HG03159 (cell line): ENCODE measurements around the gene RCOR1.
"Not testable (repeated sequence)": the region's sequence is repeated elsewhere in the genome, so short reads cannot be mapped to it uniquely, and the experiment has no call there.

ENCODE experiments used
- ATAC-seq: cut with Tn5 transposase; IDR thresholded peaks from one replicate; pipeline ENCODE4 v1.9.1; 2021; ENCODE audit warnings: mild to moderate bottlenecking, moderate library complexity; ENCODE audit not compliant: unreplicated experiment

The RCOR1 gene

DNA sequence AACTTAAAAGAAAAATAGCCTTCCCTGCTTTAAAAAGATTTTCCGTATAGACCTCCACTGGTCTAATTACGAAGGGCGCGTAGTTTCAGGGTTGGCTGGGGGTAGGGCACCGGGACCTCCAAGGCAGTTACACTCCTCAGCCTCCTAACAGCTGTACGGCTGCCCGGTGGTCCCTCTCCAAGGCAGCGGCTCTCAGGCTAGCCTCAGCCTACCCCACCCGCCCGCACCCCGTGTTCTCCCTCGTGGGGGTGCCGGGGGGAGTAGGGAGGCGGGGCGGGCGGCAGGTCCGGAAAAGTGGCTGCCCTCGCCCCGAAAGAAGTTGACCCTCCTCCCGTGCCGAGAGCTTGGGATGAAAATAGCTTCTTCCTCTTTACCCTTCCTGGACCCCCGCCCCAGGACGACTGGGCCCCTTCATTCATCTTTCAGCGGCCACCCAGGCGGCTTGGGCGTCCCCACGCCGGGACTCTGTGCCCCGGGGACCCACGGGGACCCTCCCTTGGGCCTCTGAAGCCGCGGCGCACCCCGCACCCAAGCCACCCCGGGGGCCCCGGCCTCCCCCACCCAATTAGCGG lies 991 bp upstream of the RCOR1 start:
- peak; percentile 2 for ATAC-seq

DNA sequence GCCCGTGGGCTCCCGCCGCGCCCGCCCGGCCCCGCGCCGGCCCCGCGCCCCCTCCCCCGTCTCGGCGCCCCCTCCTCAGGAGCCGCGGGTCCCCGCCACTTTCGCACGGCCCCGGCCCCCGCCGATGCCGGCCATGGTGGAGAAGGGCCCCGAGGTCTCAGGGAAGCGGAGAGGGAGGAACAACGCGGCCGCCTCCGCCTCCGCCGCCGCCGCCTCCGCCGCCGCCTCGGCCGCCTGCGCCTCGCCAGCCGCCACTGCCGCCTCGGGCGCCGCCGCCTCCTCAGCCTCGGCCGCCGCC lies 263 bp downstream of the RCOR1 start:
- peak; percentile 5 for ATAC-seq

DNA sequence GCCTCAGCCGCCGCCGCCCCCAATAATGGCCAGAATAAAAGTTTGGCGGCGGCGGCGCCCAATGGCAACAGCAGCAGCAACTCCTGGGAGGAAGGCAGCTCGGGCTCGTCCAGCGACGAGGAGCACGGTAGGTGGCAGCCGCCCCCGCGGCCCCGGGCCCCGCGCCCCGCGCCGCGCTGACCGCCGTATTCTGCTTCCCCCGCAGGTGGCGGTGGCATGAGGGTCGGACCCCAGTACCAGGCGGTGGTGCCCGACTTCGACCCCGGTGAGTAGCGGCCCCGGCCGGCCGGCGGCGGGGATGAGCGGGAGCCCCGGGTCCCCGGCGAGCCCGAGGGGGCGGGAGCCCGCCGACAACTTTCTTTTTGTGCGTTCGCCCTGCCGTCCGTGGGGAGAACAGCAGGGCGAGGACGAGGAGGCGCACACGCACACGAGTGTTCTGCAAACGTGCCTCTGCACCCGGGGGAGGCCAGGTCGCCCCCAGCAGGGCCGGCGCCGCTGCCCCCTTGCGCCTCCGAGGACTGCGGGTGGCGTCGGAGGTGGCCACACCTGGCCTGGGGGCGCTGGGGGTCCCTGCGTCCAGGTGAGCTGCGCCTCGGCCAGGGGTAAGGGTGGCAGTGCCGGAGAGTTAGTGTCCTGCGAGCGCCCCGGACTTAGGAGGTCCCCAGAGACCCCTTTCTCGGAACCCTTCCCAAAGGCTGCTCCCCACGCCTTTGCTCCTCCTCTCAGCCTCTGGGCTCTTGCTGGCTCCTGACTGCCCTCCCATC lies 794 bp downstream of the RCOR1 start:
- ATAC-seq = peak; percentile 22

DNA sequence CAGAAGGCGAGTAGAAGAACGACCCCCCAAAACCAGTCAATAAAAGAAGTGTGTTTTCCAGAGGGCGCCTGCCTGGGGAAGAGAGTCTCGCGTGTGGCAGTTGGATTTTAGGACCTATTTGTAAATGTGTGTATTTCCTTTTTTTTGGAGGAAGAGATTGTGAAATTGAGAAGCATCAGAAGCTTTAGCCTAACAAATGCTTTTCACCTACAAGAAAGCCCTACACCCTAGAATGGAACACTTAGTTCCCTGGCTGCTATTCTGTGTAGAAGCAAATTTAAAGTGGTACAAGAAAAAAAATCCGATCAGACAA lies 1.3 kb downstream of the RCOR1 start:
- no peak for ATAC-seq

DNA sequence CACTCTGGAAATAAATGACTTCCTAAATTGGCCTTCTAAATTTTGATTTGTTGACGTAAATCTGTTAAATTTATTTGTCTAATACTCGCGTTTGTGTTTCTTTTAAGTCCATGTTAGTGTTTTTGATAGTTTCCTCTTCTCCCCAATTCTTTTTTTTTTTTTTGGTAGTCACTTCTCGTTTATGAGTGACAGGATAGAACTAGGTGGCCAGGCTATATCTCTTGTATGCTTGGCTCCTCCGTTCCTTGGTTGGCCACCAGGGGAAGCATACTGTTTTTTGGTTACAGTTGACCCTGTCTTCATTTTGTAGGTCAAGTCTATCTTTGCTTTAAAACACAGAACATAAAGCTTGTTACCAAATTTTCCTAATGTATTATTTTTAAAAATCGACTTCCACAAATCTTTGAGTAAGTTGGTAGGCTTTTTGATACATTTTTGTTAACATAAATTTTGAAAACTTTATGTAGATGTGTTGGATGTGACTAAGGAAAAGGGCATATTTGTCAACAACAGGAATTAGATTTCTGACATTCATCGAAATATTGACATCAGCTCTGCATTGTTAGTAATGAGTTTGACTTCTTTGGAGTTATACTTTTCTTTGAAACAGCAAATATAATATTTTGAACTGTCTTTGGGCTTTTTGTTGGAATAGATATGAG lies 2.2 kb downstream of the RCOR1 start:
- ATAC-seq = peak; percentile 32

DNA sequence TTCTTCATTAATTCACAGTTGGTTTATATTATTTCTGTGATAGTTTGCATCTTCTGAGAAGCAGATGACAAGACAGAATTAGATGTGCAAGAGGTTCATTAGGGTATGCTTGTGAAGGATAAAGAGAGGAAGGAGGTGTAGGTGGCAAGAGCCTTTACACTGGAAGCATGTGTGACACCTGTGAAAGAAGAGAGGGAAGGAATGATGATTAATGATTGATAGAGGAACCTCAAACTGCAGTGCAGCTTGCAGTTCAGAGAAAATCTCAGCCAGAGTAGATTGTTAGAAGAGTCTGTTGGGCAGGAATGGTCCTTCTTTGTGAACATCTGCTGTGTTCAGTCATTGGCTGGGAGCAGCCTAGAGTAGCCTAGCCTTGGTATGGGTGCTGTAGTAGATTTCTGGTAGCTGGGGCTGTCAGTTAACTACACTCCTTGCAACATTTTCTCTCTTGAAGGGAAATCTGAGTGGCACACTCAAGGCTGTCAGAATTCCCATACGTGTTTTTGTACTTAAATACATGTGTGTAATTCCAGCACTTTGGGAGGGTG lies 9.0 kb downstream of the RCOR1 start:
- ATAC-seq = no peak

DNA sequence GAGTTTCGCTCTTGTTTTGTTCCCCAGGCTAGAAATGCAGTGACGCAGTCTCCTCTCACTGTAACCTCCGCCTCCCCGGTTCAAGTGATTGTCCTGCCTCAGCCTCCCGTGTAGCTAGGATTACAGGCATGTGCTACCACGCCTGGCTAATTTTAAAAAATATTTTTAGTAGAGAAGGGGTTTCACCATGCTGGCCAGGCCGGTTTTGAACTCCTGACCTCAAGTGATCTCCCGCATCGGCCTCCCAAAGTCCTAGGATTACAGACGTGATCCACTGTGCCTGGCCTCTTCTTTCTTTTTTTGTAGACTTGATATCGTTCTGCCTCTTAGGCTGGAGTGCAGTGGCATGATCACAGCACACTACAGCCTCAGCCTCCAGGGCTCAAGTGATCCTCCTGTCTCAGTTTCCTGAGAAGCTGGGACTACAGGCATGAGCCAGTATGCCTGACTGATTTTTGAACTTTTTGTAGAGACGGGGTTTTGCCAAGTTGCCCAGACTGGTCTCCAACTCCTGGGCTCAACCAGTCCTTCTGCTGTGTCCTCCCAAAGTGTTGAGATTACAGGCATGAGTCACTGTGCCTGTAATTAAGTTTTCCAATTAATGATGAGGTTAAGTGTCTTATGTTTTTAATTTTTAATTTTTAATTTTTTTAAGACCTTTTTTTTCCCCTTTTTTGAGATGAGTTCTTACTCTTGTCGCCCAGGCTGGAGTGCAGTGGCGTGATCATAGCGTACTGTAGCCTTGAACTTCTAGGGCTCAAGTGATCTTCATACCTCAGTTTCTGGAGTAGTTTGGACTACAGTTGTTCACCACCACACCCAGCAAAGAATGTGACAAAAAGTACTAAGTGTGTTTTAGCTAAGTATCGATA lies 10.2 kb downstream of the RCOR1 start:
- ATAC-seq = no peak

DNA sequence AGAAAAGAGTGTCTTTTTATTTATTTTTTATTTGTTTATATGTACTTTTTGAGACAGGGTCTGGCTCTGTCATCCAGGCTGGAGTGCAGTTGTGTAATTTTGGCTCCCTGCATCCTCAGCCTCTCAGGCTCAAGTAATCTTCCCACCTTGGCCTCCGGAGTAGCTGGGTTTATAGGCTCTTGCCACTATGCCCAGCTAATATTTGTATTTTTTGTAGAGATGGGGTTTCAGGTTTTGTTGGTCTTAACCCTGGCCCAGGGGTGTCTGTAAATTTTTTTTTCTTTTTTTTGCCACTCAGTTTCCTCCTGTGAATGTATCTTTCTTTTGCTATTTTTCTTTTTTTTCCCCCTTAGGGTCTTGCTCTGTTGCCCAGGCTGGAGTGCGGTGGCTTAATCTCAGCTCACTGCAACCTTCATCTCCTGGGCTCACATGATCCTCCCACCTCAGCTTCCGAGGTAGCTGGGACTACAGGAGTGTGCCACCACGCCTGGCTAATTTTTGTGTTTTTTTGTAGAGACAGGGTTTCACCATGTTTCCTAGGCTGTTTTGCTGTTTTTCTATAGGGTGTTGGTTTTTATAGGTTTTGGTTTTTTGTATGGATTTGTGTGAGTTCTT lies 11.0 kb downstream of the RCOR1 start:
- ATAC-seq = no peak

DNA sequence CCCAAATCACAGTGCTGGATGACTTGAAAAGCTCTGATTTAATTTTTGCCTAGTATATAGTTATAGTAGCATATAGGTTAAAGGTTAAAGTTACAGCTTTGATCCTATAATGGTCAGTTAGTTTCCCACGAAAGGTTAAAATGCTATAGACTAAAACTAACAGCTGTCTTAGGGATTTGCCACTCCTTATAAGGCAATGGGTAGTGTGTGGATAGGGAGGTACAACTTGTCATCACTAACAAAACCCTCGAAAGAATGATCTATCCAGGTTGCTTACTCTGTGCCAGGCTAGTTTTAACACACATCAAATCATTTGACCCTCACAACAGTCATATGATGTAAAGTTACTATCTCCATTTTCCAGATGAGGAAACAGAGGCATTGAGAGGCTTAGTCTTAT lies 11.7 kb downstream of the RCOR1 start:
- ATAC-seq = no peak

DNA sequence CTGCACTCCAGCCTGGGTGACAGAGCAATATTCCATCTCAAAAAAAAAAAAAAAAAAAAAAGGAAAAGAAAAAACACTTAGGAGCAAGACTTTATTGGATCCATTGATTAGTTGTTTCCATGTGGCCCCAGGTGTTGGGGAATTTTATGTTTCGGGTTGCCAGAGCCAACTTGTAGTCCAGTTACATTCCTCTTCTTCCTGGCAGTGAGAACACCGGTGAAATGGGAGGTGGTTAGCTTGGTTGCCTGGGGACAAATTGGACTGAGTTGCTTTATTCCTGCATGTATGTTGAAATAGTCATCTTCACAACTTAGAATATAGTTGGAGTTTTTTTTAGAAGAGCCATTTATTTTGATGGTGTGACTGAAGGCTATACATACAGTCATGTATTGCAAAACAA lies 12.6 kb downstream of the RCOR1 start:
- no peak for ATAC-seq

DNA sequence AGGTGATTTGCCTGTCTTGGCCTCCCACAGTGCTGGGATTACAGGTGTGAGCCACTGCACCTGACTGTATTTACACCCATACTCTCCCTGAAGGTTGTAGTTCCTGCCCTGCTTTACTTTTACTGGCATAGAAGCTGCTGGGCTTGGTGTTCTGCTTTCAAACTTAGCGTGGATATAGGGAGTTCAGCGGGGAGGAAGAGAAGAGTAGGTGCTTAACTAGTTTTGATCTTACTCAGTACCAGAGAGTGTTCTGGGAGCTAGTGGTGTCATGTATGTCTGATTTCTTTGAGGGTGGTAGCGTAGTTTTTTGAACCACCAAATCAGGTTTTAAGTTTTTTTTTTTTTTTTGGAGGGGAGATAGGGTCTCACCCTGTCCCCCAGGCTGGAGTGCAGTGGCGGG lies 13.8 kb downstream of the RCOR1 start:
- ATAC-seq = peak; percentile 41

DNA sequence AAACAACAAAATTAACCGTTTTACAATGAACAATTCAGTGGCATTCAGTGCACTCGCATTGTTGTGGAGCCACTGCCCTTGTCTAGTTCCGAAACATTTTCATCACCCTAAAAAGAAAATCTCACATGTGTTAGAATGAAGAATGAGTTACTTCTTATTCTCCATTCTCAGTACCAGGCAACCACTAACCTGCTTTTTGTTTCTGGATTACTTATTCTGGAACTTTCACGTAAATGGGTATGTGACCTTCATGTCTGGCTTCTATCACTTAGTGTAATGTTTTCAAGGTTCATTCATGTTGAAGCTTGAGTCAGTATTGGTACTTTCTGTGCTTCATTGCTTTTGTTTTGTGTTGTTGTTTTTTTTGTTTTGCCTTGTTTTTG lies 15.6 kb downstream of the RCOR1 start:
- ATAC-seq = peak; percentile 44

DNA sequence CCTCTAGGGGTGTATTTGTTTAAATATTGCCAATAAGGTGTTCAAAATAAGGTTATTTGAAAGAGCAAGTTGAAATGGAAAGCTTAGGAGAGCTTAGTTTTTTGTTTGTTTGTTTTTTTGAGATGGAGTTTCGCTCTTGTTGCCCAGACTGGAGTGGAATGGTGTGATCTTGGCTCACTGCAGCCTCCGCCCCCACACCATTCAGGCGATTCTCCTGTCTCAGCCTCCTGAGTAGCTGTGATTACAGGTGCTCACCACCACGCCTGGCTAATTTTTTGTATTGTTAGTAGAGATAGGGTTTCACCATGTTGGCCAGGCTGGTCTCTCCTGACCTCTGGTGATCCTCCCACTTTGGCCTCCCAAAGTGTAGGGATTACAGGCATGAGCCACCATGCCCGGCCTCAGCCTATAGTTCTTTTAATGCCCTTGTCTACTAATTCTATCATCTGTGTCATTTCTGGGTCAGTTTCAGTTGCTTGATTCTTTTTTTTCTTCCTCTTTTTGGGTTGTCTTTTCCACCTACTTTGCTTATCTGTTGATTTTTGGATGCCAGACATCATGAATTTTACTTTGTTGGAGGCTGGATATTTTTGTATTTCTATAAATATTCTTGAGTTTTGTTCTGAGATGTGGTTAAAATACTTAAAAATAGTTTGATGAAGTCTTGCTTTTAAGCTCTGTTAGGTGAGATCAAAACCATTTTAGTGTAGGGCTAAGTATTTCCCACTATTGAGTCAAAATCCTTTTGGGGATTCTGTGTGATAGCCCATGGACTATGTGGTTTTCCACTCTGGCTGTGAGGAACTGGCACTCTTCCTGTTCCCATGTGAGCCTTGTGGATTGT lies 18.7 kb downstream of the RCOR1 start:
- no peak for ATAC-seq

DNA sequence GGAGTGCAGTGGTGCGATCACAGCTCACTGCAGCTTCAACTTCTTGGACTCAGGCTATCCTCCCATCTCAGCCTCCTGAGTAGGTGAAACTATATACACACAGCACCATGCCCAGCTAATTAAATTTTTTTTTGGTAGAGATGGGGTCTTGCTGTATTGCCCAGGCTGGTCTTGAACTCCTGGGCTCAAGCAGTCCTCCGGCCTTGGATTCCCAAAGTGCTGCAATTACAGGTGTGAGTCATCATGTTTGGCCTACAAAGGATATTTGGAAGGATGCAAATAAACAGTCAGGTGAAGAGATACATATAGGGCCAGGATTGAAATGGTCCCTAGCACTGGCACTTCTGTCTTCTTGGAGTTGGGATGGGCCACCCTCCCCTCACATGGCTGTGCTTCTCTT lies 23.9 kb downstream of the RCOR1 start:
- no peak for ATAC-seq

DNA sequence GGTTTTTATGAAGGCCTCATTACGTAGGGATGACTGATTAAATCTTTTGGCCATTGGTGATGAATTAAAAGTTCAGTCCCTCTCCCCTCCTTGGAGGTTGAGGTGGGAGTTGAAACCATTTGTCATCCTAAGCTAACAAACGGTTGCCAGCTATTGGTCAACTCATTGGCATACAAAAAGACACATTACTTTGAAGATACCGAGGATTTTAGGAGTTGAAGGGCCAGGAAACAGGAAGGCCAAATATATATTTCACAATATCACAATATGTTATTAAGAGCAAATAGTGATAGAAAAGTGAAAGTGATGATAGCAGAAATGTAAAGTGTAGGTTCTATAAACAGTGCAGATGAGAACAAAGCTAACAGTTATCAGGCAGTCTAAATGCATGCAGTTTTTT lies 24.4 kb downstream of the RCOR1 start:
- ATAC-seq = no peak

DNA sequence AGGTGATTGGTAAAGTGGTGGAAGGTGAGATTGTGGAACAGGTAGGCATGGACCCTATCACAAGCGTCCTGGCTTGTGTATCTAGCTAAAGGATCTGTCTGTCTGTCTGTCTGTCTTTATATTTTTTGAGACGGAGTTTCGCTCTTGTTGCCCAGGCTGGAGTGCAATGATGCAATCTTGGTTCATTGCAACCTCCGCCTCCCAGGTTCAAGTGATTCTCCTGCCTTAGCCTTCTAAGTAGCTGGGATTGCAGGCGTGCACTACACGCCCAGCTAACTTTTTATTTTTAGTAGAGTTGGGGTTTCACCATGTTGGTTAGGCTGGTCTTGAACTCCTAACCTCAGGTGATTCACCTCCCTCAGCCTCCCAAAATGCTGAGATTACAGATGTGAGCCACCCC lies 26.6 kb downstream of the RCOR1 start:
- ATAC-seq = not testable (repeated sequence)

DNA sequence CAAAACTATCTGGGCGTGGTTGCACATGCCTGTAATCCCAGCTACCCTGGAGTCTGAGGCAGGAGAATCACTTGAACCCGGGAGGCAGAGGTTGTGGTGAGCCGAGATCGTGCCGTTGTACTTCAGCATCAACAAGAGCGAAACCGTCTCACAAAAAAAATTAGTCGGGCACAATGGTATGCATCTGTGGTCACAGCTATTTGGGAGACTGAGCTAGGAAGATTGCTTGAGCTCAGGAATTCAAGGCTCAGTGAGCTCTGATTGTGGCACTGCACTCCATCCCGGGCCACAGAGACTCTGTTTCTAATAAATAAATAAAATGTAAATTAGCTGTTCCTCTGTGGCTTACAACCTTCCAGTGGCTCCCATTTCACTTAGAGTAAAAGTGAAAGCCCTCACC lies 28.0 kb downstream of the RCOR1 start:
- ATAC-seq = no peak

DNA sequence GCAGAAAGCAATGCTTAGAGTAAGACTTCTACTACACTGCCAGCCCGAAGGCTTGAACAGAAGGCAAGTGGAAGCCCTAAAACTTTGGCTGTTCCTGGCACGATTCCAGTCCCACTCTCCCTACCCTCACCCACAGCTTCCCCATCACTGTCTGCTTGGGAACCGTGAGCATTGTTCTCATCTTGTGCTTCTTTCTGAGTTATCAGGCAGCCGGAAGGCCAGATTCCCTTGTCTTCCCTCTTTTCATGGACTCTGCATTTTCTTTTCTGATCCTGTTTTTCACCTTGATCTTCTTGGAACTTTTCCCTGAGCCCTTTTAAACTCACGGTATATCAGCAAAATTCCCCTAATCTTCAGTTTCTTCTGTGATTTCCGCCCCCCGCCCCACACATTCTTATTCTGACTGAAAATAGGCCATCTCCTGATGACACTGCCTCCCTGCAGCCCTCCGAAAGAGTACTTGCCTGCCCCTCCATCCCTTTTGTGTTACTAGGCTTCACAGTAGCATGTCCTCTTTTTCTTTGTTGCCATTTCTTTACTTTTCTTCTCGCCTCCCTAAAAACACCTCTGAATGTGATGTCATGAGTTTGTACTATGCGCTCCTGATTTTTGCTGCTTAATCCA lies 29.9 kb downstream of the RCOR1 start:
- no peak for ATAC-seq

DNA sequence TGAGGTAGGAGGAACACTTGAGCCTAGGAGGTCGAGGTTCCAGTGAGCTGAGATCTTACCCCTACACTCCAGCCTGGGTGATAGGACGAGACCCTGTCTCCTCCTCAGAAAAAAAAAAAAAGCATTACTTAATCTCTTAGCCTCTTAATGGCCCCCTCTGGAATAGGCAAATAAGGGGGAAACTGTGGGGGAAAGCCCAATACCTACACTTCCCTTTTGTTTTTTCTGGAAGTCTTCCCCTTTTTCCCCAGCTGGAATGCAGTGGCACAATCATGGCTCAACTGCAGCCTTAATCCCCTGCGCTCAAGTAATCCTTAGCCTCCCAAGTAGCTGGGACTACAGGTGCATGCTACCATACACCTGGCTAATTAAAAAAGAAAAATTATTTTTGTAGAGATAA lies 32.2 kb downstream of the RCOR1 start:
- ATAC-seq = no peak
